ENCODE results near the gene HS6ST2. TPM values are rescaled to one million over a fixed set of nuclear protein-coding genes. Genes with fewer than 3 reads are reported as not detected.
"Not testable (repeated sequence)": the region's sequence is repeated elsewhere in the genome, so short reads cannot be mapped to it uniquely, and the experiment has no call there.

HS6ST2 gene
- total RNA-seq, 2 experiments from 2014 or later = not detected

DNA sequence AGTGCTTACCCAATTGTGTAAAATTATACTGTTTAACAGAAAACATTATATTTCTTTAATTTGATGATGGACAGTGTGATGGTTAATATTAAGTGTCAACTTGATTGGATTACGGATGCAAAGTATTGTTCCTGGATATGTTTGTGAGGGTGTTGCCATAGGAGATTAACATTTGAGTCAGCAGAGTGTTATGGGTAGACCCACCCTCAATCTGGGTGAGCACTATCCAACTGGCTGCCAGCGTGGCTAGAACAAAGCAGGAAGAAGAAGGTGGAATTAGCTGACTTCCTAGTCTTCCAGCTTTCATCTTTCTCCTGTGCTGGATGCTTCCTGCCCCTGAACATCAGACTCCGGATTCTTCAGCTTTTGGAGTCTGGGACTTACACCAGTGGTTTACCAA is 42.1 kb downstream of the HS6ST2 start:
- no peak overlapping the region for H3K27ac Mint-ChIP-seq
- POLR2A ChIA-PET = no interaction called here
- ATAC-seq (no peak), DNase-seq (no peak)
- H3K27me3 Mint-ChIP-seq (ENCODE audit: low read depth) = peaks cover 2% of the 10 kb centered on the region
- H3K9me3 Mint-ChIP-seq (ENCODE audit: insufficient read depth) = no peaks in the 10 kb centered on the region
- H3K4me1 Mint-ChIP-seq (ENCODE audit: low read depth) = no peaks in the 10 kb centered on the region
- no peaks in the 10 kb centered on the region for H3K36me3 Mint-ChIP-seq (ENCODE audit: low read depth)
- CTCF ChIA-PET = no interaction called here
- H3K4me3 Mint-ChIP-seq = no peak overlapping the region

DNA sequence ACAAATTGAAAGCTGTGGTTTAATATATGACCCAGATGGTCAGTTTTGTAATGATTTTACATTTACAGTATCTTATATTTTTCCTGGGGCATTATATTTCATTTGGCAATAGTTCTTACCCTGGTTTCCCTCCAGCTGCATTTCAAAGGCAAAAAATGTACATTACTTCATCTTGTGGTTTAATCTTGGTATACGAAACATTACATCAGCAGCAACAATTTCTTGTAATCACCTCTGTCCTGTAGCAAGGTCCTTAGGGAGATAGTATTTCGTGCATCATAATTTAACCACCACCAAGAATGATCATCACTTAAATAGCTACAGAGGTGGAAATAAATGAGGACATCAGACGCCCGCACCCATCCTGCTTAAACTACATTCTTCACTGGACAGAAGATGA is 48.8 kb downstream of the HS6ST2 start:
- no peaks in the 10 kb centered on the region for H3K9me3 Mint-ChIP-seq (ENCODE audit: insufficient read depth)
- H3K27ac Mint-ChIP-seq = no peak overlapping the region
- H3K36me3 Mint-ChIP-seq (ENCODE audit: low read depth) = no peaks in the 10 kb centered on the region
- no peaks in the 10 kb centered on the region for H3K4me1 Mint-ChIP-seq (ENCODE audit: low read depth)
- no peaks in the 10 kb centered on the region for H3K27me3 Mint-ChIP-seq (ENCODE audit: low read depth)
- ChIA-PET POLR2A (no interaction called here), CTCF (no interaction called here)
- H3K4me3 Mint-ChIP-seq = no peak overlapping the region
- ATAC-seq (no peak), DNase-seq (no peak)

GRCh38 chrX:132908891-132909290 is 49.5 kb downstream of the HS6ST2 start:
- Mint-ChIP-seq H3K4me1 (ENCODE audit: low read depth) (no peaks in the 10 kb centered on the region), H3K27ac (no peak overlapping the region), H3K36me3 (ENCODE audit: low read depth) (no peaks in the 10 kb centered on the region), H3K4me3 (no peak overlapping the region), H3K9me3 (ENCODE audit: insufficient read depth) (no peaks in the 10 kb centered on the region), H3K27me3 (ENCODE audit: low read depth) (no peaks in the 10 kb centered on the region)
- POLR2A ChIA-PET = no interaction called here
- CTCF ChIA-PET = no interaction called here
- DNase-seq (no peak), ATAC-seq (no peak)

DNA sequence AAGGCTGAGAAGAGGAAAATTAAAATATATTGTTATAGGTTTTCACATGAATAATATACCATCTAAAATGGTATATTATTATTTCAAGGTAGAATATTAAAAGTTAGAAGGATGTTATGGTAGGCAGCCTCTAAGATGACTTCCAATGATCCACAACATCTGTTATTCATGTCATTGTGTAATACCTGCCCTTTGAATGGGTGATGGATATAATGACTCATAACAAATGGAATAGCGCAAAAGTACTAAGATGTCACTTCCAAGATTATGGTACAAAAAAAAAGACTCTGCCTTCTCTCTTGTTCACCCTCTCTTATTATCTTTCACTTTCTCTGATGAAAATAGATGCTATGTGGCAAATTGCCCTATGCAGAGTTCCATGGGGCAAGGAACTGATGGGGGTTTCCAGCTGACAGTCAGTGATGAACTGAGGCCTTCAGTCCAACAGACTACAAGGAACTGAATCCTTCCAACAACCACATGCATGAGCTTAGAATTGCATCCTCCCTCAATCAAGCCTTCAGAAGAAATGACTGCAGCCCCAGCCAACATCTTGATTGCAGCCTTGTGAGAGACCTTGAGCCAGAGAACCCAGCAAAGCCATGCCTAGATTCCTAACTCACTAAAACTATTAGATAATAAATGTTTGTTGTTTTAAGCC is 57.7 kb downstream of the HS6ST2 start:
- Mint-ChIP-seq H3K4me3 (no peak overlapping the region), H3K27me3 (ENCODE audit: low read depth) (no peaks in the 10 kb centered on the region), H3K9me3 (ENCODE audit: insufficient read depth) (no peaks in the 10 kb centered on the region), H3K27ac (no peak overlapping the region), H3K36me3 (ENCODE audit: low read depth) (no peaks in the 10 kb centered on the region), H3K4me1 (ENCODE audit: low read depth) (no peaks in the 10 kb centered on the region)
- ChIA-PET POLR2A (no interaction called here), CTCF (no interaction called here)
- no peak for DNase-seq
- no peak for ATAC-seq

DNA sequence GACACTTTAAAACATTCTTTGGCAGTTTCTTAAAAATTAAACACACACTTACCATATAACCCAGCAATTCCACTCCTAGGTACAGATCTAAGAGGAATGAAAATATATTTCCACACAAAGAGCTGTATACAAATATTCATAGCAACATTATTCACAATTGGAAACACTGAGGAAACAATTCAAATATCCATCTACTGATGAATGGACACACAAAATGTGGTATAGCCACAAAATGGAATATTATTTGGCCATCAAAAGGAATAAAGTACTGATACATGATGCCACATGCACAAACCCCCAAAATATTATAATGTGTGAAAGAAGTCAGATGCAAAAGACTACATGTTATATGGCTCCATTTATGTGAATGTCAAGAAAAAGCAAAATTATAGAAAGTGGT is 70.9 kb downstream of the HS6ST2 start:
- Mint-ChIP-seq H3K27me3 (ENCODE audit: low read depth) (no peaks in the 10 kb centered on the region), H3K27ac (no peak overlapping the region), H3K4me3 (no peak overlapping the region), H3K4me1 (ENCODE audit: low read depth) (no peaks in the 10 kb centered on the region), H3K36me3 (ENCODE audit: low read depth) (no peaks in the 10 kb centered on the region), H3K9me3 (ENCODE audit: insufficient read depth) (no peaks in the 10 kb centered on the region)
- no peak for DNase-seq
- no peak for ATAC-seq
- ChIA-PET POLR2A (no interaction called here), CTCF (no interaction called here)

- POLR2A ChIA-PET = no interaction called here
- DNase-seq = no peak
- no peaks in the 10 kb centered on the region for H3K9me3 Mint-ChIP-seq (ENCODE audit: insufficient read depth)
- no peak overlapping the region for H3K27ac Mint-ChIP-seq
- H3K36me3 Mint-ChIP-seq (ENCODE audit: low read depth) = no peaks in the 10 kb centered on the region
- no peaks in the 10 kb centered on the region for H3K4me1 Mint-ChIP-seq (ENCODE audit: low read depth)
- H3K27me3 Mint-ChIP-seq (ENCODE audit: low read depth) = no peaks in the 10 kb centered on the region
- ATAC-seq = no peak
- CTCF ChIA-PET = no interaction called here
- H3K4me3 Mint-ChIP-seq = no peak overlapping the region
Measured at GRCh38 chrX:132883358-132883915, 75.0 kb downstream of the HS6ST2 start.

DNA sequence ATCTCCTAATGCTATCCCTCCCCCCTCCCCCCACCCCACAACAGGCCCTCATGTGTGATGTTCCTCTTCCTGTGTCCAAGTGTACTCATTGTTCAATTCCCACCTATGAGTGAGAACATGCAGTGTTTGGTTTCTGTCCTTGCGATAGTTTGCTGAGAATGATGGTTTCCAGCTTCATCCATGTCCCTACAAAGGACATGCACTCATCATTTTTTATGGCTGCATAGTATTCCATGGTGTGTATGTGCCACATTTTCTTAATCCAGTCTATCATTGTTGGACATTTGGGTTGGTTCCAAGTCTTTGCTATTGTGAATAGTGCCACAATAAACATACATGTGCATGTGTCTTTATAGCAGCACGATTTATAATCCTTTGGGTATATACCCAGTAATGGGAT is 77.7 kb downstream of the HS6ST2 start:
- ATAC-seq = not testable (repeated sequence)

GRCh38 chrX:132877954-132878536 is 80.4 kb downstream of the HS6ST2 start:
- no peak for ATAC-seq
- CTCF ChIA-PET = no interaction called here
- POLR2A ChIA-PET = no interaction called here
- H3K36me3 Mint-ChIP-seq (ENCODE audit: low read depth) = no peaks in the 10 kb centered on the region
- H3K27me3 Mint-ChIP-seq (ENCODE audit: low read depth) = no peaks in the 10 kb centered on the region
- DNase-seq = no peak
- no peaks in the 10 kb centered on the region for H3K4me1 Mint-ChIP-seq (ENCODE audit: low read depth)
- H3K4me3 Mint-ChIP-seq = no peak overlapping the region
- H3K9me3 Mint-ChIP-seq (ENCODE audit: insufficient read depth) = no peaks in the 10 kb centered on the region
- H3K27ac Mint-ChIP-seq = no peak overlapping the region

More for the DNA sequence above, 77.7 kb downstream of the HS6ST2 start:
- H3K36me3 Mint-ChIP-seq (ENCODE audit: low read depth); H3K4me1 Mint-ChIP-seq (ENCODE audit: low read depth); CTCF ChIA-PET; H3K27ac Mint-ChIP-seq; H3K27me3 Mint-ChIP-seq (ENCODE audit: low read depth); POLR2A ChIA-PET; DNase-seq; H3K9me3 Mint-ChIP-seq (ENCODE audit: insufficient read depth); H3K4me3 Mint-ChIP-seq: not testable (repeated sequence)

DNA sequence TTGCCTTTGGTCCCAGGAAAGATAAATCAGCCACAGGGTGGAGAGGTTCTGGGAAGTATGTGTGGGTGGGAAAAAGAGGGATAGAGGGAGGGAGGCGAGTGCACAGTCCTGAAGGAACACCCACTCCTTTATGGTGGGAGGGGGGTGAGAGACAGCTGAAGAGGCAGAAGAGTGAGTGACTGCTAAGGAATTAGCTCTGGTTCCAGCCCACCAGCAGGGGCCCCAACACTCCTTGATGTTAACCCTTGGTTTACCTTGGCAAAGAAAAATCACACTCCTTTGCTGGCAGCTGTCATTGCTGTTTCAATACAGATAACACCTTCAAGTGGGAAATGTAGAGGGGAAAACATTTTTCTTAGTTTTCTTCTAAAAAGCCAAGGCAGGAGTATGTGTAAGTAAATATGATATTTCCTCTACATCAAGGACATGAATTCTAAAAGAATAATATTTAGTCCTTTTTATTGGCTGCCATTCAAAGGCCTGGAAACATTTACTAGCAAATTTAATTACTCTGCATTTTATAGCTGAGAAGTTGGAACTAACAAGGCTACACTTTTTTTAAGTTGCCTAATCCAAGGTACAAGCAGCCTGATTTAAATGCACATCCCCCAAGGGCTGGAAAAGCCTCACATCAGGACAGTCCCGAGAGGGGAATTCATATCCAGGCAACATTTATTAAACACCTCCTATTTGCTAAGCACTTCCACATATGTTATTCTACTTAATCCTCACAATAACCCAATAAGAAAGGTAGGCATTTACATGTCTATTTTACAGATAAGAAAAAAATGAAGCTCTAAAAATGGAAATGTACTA is 81.7 kb downstream of the HS6ST2 start:
- Mint-ChIP-seq H3K27ac (no peak overlapping the region), H3K36me3 (ENCODE audit: low read depth) (no peaks in the 10 kb centered on the region), H3K4me3 (no peak overlapping the region), H3K27me3 (ENCODE audit: low read depth) (no peaks in the 10 kb centered on the region), H3K9me3 (ENCODE audit: insufficient read depth) (no peaks in the 10 kb centered on the region), H3K4me1 (ENCODE audit: low read depth) (no peaks in the 10 kb centered on the region)
- POLR2A ChIA-PET = no interaction called here
- DNase-seq (no peak), ATAC-seq (no peak)
- CTCF ChIA-PET = no interaction called here

DNA sequence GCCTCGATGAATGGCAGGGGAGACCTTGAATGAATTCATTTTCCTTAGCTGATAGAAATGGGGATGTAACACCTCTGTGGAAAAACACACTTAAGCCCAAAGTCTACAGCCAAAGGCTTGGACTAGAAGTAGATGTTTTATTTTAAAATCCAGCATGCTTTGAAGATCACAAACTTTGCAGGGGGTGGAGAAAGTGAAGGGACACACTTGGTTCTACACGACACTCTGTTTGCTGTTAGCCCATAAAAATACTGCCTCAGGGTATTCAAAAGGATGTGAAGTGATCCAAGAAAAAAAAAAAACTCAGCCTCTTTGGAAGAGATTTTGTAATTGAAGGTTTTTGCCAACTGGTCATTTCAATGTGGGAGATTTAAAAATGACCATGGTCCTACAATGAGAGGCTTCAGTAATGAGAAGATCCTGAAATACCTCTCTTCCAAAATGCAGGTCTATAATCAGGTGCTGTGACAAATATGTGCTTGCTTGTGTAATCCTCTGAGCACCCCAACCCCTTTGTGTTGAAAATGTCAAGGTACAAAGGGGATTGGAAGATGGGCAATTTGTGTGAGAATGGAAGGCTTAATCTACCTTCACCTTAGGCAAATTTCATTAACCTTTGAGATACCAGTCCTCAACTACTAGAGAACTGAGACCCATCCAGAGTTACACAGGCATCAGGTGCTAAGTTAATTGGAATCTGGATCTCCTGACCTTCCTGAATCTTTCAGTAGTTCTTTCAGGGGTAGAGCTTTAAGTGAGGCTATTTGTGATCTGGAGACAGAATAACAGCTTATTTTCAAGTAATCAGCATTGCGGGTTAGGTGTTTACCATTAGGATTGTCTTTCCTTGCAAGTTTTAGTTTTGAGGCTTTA is 82.5 kb downstream of the HS6ST2 start:
- H3K9me3 Mint-ChIP-seq (ENCODE audit: insufficient read depth) = no peaks in the 10 kb centered on the region
- H3K4me3 Mint-ChIP-seq = no peak overlapping the region
- ATAC-seq = no peak
- H3K4me1 Mint-ChIP-seq (ENCODE audit: low read depth) = no peaks in the 10 kb centered on the region
- ChIA-PET POLR2A (interaction anchor here (0.6 kb wide), 1 partner anchor 1499 kb away, joined by 3 read pairs; no protein-coding TSS in a partner anchor), CTCF (no interaction called here)
- no peaks in the 10 kb centered on the region for H3K27me3 Mint-ChIP-seq (ENCODE audit: low read depth)
- no peak for DNase-seq
- no peaks in the 10 kb centered on the region for H3K36me3 Mint-ChIP-seq (ENCODE audit: low read depth)
- H3K27ac Mint-ChIP-seq = no peak overlapping the region

- Mint-ChIP-seq H3K4me3 (no peak overlapping the region), H3K27ac (no peak overlapping the region), H3K9me3 (ENCODE audit: insufficient read depth) (peaks cover 6% of the 10 kb centered on the region), H3K4me1 (ENCODE audit: low read depth) (peaks cover 25% of the 10 kb centered on the region), H3K27me3 (ENCODE audit: low read depth) (peaks cover 5% of the 10 kb centered on the region), H3K36me3 (ENCODE audit: low read depth) (peaks cover 9% of the 10 kb centered on the region)
- POLR2A ChIA-PET = no interaction called here
- ATAC-seq = no peak
- no peak for DNase-seq
- CTCF ChIA-PET = no interaction called here
Measured at GRCh38 chrX:132862562-132862961, 95.9 kb downstream of the HS6ST2 start.

DNA sequence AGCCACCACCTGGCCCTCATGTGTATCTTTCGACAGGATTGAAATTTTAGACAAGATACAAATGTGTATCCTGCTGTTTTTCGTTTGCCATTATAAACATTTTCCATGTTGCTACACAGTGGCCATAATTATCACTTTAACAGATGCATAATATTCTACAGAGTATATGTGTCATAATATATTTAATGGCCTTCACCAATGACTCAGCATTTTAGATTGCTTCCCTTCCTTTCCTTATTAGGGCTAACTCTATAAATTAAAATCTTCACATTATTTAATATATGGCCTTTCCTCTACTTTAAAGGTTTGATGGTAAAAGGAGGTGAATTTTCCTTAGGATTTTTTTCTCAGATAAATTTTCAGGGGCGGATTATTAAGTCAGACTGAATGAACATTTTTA is 97.4 kb downstream of the HS6ST2 start:
- ATAC-seq (no peak), DNase-seq (no peak)
- Mint-ChIP-seq H3K4me3 (no peak overlapping the region), H3K4me1 (ENCODE audit: low read depth) (peaks cover 31% of the 10 kb centered on the region), H3K27me3 (ENCODE audit: low read depth) (peaks cover 5% of the 10 kb centered on the region), H3K9me3 (ENCODE audit: insufficient read depth) (peaks cover 6% of the 10 kb centered on the region), H3K27ac (no peak overlapping the region), H3K36me3 (ENCODE audit: low read depth) (peaks cover 14% of the 10 kb centered on the region)
- ChIA-PET POLR2A (no interaction called here), CTCF (no interaction called here)

Measured in activated CD8-positive, alpha-beta T cell treated with anti-CD3 and anti-CD28 coated beads, Interleukin-2, amount 10 ng/mL, durations not matched to agents 7 days and 5 days (primary cell).